ENCODE results near the gene MICAL3.
"Not testable (repeated sequence)": the region's sequence is repeated elsewhere in the genome, so short reads cannot be mapped to it uniquely, and the experiment has no call there.

Gene MICAL3

GRCh38 chr22:17881366-17881765 is 143.0 kb downstream of the MICAL3 start:
- H3K4me3 ChIP-seq: no peak overlapping the region
- H3K27ac ChIP-seq: no peak overlapping the region

- Histone ChIP-seq H3K27ac (no peak overlapping the region), H3K4me3 (no peak overlapping the region)
Observed at GRCh38 chr22:17880468-17880867, 143.9 kb downstream of the MICAL3 start.

DNA sequence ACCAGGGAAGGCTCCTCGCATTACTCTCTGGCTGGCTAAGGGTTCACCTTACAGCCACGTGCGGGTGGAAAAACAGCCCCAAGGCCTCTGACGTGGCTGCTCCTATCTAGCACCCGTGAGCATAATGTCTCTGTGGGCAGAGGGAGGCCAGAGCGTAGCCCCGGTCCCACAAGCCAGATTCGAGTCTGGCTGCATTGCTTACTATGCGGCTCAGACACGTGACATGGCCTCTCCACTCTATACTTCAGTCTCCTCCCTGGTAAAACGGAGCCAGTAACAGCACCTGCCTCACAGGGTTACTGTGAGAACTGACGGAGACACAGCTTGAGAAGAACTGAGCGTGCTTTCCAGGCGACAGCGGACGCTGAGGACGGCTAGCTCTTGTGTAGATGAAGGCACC is 144.3 kb downstream of the MICAL3 start:
- H3K27ac ChIP-seq: no peak overlapping the region
- H3K4me3 ChIP-seq: no peak overlapping the region

- Histone ChIP-seq H3K27ac (no peak overlapping the region), H3K4me3 (no peak overlapping the region)
Observed at GRCh38 chr22:17878941-17879340, 145.4 kb downstream of the MICAL3 start.

DNA sequence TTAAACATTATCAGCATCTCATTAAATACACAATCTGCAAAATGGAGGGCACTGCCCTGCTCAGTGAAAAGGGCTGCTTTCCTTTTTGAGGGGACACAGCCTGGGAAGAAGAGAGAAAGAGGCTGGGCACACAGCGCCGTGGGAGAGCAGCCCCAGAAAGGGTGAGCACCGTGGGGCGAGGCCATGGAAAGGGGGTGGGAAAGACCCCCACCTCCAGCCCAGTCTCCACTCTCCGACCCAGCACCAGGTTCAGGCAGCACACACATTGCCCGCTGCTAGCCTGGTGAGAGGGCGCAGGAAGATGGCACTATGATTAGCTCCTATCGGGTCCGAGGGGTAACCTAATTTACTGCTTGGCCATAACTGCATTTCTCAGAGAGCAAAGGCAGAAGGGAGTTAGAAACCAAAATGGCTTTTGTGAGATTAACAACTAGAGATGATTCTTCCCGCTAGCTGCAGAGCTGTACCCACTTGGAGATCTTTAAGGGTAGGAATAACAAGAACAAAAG is 146.1 kb downstream of the MICAL3 start:
- Histone ChIP-seq H3K27ac (no peak overlapping the region), H3K4me3 (no peak overlapping the region)

DNA sequence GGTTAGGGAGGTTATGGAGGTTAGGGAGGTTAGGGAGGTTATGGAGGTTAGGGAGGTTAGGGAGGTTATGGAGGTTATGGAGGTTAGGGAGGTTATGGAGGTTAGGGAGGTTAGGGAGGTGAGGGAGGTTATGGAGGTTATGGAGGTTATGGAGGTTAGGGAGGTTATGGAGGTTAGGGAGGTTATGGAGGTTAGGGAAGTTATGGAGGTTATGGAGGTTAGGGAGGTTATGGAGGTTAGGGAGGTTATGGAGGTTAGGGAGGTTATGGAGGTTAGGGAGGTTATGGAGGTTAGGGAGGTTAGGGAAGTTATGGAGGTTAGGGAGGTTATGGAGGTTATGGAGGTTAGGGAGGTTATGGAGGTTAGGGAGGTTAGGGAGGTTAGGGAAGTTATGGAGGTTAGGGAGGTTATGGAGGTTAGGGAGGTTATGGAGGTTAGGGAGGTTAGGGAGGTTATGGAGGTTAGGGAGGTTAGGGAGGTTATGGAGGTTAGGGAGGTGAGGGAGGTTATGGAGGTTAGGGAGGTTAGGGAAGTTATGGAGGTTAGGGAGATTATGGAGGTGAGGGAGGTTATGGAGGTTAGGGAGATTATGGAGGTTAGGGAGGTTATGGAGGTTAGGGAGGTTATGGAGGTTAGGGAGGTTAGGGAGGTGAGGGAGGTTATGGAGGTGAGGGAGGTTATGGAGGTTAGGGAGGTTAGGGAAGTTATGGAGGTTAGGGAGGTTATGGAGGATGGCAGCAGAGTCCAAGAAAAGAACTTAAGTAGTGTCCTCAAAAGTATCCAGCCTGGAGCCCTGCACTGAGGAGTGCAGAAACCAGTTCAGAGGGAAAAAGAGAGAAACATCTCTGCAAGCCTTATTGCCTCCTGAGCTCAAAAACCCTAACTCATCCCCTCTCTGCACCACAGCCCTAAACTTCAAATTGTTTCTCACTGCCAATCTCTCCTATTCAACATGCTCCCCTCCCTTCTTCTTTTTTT is 147.2 kb downstream of the MICAL3 start:
- H3K4me3 ChIP-seq, H3K27ac ChIP-seq: not testable (repeated sequence)

DNA sequence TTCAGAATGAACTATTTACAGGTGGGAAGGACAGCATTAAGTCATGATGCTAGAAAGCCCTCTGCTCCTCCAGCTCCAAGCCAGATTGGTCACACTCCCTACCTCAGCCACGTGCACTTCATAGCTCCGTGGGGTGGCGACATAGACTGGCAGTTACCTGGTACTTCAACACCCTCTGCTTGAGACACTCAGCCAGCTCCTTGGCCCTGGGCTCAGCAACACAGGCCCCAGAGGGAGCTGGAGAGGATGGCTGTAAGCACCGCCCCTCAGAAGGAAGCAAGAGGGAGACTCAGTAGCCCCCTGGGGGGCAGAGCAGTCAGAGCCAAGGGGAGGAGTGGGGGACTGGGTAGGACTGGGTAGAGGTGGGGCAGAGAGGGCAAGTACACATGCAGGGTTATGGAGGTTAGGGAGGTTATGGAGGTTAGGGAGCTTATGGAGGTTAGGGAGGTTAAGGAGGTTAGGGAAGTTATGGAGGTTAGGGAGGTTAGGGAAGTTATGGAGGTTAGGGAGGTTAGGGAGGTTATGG is 148.0 kb downstream of the MICAL3 start:
- no peak overlapping the region for H3K4me3 ChIP-seq
- peak overlapping the region in 2 of 21 experiments; percentile 17 to 29 for H3K27ac ChIP-seq

DNA sequence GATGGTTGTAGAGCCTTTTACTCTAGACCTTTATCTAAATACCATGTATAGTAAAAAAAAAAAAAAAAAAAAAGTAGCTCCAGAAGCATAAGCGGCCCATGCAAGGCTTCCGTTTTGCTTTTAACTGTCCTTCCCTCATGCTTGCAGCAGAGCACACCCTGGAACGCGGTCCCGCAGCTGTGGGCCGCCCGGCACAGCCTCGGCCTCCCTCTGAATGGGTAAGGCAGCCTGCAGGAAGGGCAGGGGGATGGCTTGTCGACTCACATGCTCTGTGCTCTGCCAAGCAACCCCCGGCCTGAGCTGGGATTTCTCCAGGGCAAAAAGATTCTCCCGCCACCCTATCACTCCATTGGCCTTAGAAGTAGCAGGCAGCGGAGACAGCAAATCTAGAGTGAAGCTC is 148.7 kb downstream of the MICAL3 start:
- no peak overlapping the region for H3K27ac ChIP-seq
- no peak overlapping the region for H3K4me3 ChIP-seq

GRCh38 chr22:17875156-17875555 is 149.2 kb downstream of the MICAL3 start:
- no peak overlapping the region for H3K27ac ChIP-seq
- H3K4me3 ChIP-seq: no peak overlapping the region

DNA sequence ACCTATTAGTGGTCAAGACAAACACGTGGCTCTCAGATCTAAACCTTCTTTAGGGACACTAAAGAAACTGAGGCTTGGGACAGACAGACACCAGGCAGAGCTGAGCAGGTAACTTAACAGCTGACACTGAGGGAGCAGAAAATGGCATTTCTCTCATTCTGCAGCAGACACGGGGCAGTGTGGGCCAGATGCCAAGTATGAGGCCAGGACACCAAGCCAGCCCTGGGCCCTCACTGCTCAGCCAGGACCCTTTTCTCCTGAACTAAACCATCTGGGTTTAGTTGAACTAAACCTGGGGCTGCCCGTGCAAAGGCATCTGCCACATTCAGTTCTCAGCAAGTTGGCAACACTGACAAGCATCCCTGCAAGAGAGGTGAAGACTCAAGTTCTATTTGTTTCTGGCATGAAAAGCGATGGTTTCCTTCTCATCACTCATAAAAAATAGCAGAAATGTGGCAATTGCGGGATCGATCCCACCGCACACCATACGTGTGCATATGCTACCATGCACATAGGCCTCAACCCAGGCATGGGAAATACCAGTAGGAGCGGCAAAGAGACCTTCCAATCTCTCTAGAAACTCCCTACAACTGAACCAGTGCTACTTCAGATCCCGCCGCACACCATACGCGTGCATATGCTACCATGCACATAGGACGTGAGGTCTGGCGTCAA is 150.0 kb downstream of the MICAL3 start:
- no peak overlapping the region for H3K27ac ChIP-seq
- no peak overlapping the region for H3K4me3 ChIP-seq

- Histone ChIP-seq H3K4me3 (no peak overlapping the region), H3K27ac (no peak overlapping the region)
Observed at GRCh38 chr22:17873804-17874203, 150.6 kb downstream of the MICAL3 start.

- no peak overlapping the region for H3K27ac ChIP-seq
Observed at GRCh38 chr22:17873116-17873515, 151.2 kb downstream of the MICAL3 start.

GRCh38 chr22:17872471-17872870 is 151.9 kb downstream of the MICAL3 start:
- H3K4me3 ChIP-seq: no peak overlapping the region
- H3K27ac ChIP-seq: peak overlapping the region in 5 of 21 experiments; percentile 19 to 65 (median 50)

More at GRCh38 chr22:17873116-17873515, 151.2 kb downstream of the MICAL3 start:
- no peak overlapping the region for H3K4me3 ChIP-seq

GRCh38 chr22:17871726-17872458 is 152.5 kb downstream of the MICAL3 start:
- Histone ChIP-seq H3K4me3 (no peak overlapping the region), H3K27ac (peak overlapping the region in 6 of 21 experiments; percentile 19 to 65 (median 36))

GRCh38 chr22:17870407-17870806 is 154.0 kb downstream of the MICAL3 start:
- H3K4me3 ChIP-seq: no peak overlapping the region
- H3K27ac ChIP-seq: no peak overlapping the region

GRCh38 chr22:17869285-17870096 is 154.9 kb downstream of the MICAL3 start:
- no peak overlapping the region for H3K27ac ChIP-seq
- no peak overlapping the region for H3K4me3 ChIP-seq

DNA sequence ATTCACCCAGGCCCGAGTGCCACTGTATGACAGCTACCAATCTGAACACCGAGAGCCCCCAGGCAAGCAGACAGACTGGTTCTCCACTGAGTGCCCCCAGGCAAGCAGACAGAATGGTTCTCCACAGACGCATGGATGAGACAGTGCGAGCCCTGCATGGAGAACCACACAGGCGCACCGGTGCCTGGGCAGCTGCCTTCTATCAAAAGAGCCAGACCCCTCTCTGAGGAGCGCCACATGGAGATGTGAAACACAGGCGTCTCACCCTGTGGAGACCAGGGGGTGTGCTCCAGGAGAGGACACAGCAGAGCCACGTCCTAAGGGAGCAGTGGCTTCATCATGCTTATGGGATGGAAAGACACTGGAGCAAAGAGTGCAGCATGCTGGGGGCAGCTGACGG is 155.6 kb downstream of the MICAL3 start:
- Histone ChIP-seq H3K27ac (no peak overlapping the region), H3K4me3 (no peak overlapping the region)

GRCh38 chr22:17867160-17867785 is 157.1 kb downstream of the MICAL3 start:
- no peak overlapping the region for H3K4me3 ChIP-seq
- H3K27ac ChIP-seq: peak overlapping the region in 1 of 21 experiments; percentile 34
